Lower leg skin (tissue), 4 donors: Measurements from ENCODE around the gene GLRX3. TPM values are rescaled to one million over a fixed set of nuclear protein-coding genes. Genes with fewer than 3 reads are reported as not detected.

Experiments
- DNase-seq, 2 donors: peaks; one replicate each; pipeline ENCODE4 v3.0.0-alpha.2; 2019; ENCODE audit warnings: low spot score in 2 of 2
- H3K4me3 ChIP-seq: fragments of 200-600 bp; sonication (generic); 2 replicates; pipeline ENCODE4 v1.5.1; 2017; ENCODE audit warnings: mild to moderate bottlenecking, low read depth; ENCODE audit not compliant: poor library complexity, severe bottlenecking
- CTCF ChIP-seq, 3 donors: fragments of 450-650 bp; IDR thresholded peaks; one replicate each; pipeline ENCODE4 v1.5.1; 2016; ENCODE audit warnings: antibody characterized with exemption in 3 of 3, mild to moderate bottlenecking in 3 of 3, moderate library complexity in 2 of 3
- POLR2A ChIP-seq, 2 donors: fragments of 450-650 bp; IDR thresholded peaks; one replicate each; pipeline ENCODE4 v1.6.1; 2016 to 2017; ENCODE audit warnings: antibody characterized with exemption in 2 of 2, mild to moderate bottlenecking in 1 of 2, moderate library complexity in 1 of 2
- WGBS, 2 donors: methylation state at CpG; one replicate each; pipeline ENCODE4 v1.1.5; 2018; 5-methylcytosine and 5-hydroxymethylcytosine counted together
- intact Hi-C: fragments of 100-400 bp; cut with DNase I; formaldehyde crosslinking; loops from one replicate; pipeline ENCODE4 v1.15.0; 2023; ENCODE audit warnings: low total_unique reads
- total RNA-seq, 4 donors: library from RNA; depleted of rRNA; stranded (reverse); fragments of >200 nt; gene quantifications; one replicate each; pipeline ENCODE4 v1.1.0, GENCODE V29; 2016

The GLRX3 gene
- total RNA-seq, 4 donors from 2014 or later = 31.5 to 60.7 (median 42.6) TPM

GRCh38 chr10:130167193-130167592 is 31.0 kb downstream of the GLRX3 start:
- TF ChIP-seq CTCF (IDR thresholded peaks at IDR 0.05) (no peak), POLR2A (IDR thresholded peaks at IDR 0.05) (no peak)
- no peak for DNase-seq
- intact Hi-C loops = no loop called here
- 93 to 96% methylated on average over 7 of the region's 7 CpGs for WGBS, 2 donors
- no peak overlapping the region for H3K4me3 ChIP-seq

DNA sequence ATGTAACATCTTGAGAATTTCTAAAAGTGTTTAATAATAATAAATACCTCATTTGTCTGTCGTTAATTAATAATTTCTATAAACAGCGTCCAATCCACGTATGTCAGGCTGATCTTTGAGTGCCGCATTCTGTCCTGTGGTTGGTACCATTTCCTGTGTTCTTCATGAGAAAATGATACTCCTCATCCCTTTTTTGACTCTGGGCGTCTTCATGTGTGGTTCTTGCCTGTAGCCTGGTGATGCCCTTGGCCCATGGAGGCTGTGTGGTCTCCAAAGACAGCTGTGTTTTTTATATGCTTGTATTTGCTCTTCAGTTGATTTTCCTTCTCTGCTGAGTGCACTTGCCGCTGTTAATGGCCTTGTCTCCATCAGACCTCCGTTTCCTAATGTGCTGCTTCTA is 31.5 kb downstream of the GLRX3 start:
- TF ChIP-seq CTCF (IDR thresholded peaks at IDR 0.05) = no peak
- no peak overlapping the region for H3K4me3 ChIP-seq
- DNase-seq = no peak
- WGBS, 2 donors = 91 to 96% methylated on average over 7 of the region's 7 CpGs
- intact Hi-C loops = no loop called here

GRCh38 chr10:130169136-130169859 is 33.1 kb downstream of the GLRX3 start:
- no peak overlapping the region for H3K4me3 ChIP-seq
- no peak for DNase-seq
- TF ChIP-seq POLR2A (IDR thresholded peaks at IDR 0.05) = no peak
- no peak for TF ChIP-seq CTCF (IDR thresholded peaks at IDR 0.05)
- intact Hi-C loops = no loop called here
- WGBS, 2 donors = 79 to 80% methylated on average over 9 of the region's 9 CpGs

DNA sequence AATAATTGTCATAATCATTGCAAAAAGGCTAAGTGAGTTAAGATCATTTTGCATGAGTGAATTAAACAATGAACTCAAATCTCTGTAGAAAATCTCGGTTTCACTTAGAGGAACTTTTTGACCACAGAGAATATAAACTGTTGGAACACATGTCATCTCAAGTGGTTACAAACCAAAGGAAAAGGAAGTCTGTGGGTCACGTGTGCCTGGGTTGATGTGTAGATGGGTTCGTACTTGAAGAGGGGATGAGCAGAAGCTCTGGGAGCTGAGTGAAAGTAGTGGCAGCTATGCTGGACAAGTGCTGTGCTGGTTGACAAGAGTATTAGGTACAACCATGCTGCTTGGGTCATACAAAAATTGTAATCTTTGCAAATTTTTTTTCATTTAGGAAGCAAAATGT is 35.0 kb downstream of the GLRX3 start:
- intact Hi-C loops = no loop called here
- H3K4me3 ChIP-seq = no peak overlapping the region
- TF ChIP-seq POLR2A (IDR thresholded peaks at IDR 0.05) (no peak), CTCF (IDR thresholded peaks at IDR 0.05) (no peak)
- DNase-seq = no peak
- 77 to 78% methylated on average over 3 of the region's 3 CpGs for WGBS, 2 donors

DNA sequence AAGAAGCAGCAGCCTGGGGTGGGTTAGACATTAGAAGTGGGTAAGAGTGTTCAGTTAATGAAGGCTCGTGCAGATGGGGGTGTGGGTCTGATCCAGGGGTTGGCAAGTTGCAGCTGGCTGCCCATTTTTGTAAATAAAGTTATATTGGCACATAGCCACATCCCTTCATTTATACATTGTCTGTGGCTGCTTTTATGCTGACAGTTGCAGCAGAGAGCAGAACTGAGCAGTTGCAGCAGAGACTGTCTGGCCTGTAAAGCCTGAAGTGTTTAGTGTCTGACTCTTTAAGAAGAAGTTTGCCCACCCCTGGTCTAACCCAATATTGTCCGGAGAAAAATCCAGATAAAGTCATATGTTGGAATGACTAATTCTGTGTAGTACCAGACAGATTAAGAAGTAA is 38.1 kb downstream of the GLRX3 start:
- 69 to 75% methylated on average over 2 of the region's 2 CpGs for WGBS, 2 donors
- TF ChIP-seq POLR2A (IDR thresholded peaks at IDR 0.05) (no peak), CTCF (IDR thresholded peaks at IDR 0.05) (no peak)
- no peak overlapping the region for H3K4me3 ChIP-seq
- no peak for DNase-seq
- intact Hi-C loops = no loop called here

DNA sequence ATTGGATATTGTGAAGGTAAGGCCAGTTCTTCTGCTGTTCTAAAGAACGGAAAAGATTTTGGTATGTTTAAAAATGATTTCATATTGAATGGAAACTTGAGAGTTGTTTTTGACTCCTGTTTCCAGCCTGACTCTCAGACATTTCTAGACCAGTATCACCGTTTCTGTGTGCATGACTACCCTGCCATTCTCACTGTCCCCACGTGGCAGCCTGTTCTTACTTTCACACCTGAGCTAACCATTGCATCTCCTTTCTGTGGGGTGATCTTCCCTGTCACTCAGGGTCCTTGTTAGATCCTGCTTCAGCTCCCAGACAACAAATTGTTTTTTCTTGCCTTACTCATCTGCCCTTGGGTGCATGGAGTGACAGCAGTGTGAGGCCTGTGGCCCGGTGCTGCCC is 38.9 kb downstream of the GLRX3 start:
- DNase-seq = no peak
- H3K4me3 ChIP-seq = no peak overlapping the region
- WGBS, 2 donors = 80 to 95% methylated on average over 4 of the region's 4 CpGs
- intact Hi-C loops = no loop called here
- TF ChIP-seq POLR2A (IDR thresholded peaks at IDR 0.05) (no peak), CTCF (IDR thresholded peaks at IDR 0.05) (no peak)
